Psoas muscle (tissue), 8 donors: ENCODE data around the gene MAGI2. TPM values are rescaled to one million over a fixed set of nuclear protein-coding genes. Genes with fewer than 3 reads are reported as not detected.
A peak's percentile ranks its signal among the peaks of the same experiment; 100 is the strongest.

Experiments used
- ATAC-seq, 4 donors: fragments of 200-7000 bp; cut with Tn5 transposase; one replicate each; pipeline ENCODE4 v1.9.1; 2020; ENCODE audit warnings: moderate library complexity in 3 of 4, mild to moderate bottlenecking in 2 of 4
- DNase-seq, 2 donors: peaks; one replicate each; pipeline ENCODE4 v3.0.0-alpha.2; 2020
- H3K27ac ChIP-seq: fragments of 200-600 bp; one replicate; pipeline ENCODE4 v1.8.0; 2022
- H3K27me3 ChIP-seq, 3 donors: fragments of 200-600 bp in 1 of 3; one replicate each; pipeline versions ENCODE4 v1.6.1 to v1.8.0; 2013 to 2022; ENCODE audit warnings: low read length in 2 of 3, mild to moderate bottlenecking in 2 of 3, moderate library complexity in 1 of 3; ENCODE audit not compliant: insufficient read depth in 3 of 3
- H3K36me3 ChIP-seq, 2 donors: fragments of 200-600 bp in 1 of 2; one replicate each; pipeline versions ENCODE4 v1.6.1 to v1.8.0; 2013 to 2022; ENCODE audit warnings: low read depth in 1 of 2, mild to moderate bottlenecking in 1 of 2, moderate library complexity in 1 of 2; ENCODE audit not compliant: insufficient read depth in 1 of 2
- H3K4me1 ChIP-seq: fragments of 200-600 bp; one replicate; pipeline ENCODE4 v1.8.0; 2022
- H3K4me3 ChIP-seq: fragments of 200-600 bp; one replicate; pipeline ENCODE4 v1.8.0; 2022; ENCODE audit warnings: mild to moderate bottlenecking
- H3K9me3 ChIP-seq: fragments of 200-600 bp; one replicate; pipeline ENCODE4 v1.8.0; 2022
- WGBS, 3 donors: extraction: QIAGEN DNeasy Blood & Tissue Kit; methylation state at CpG; one replicate each; pipeline versions ENCODE4 v1.1.6 to v1.1.7; 2013; 5-methylcytosine and 5-hydroxymethylcytosine counted together
- intact Hi-C, 2 donors: fragments of 100-400 bp; cut with DNase I; formaldehyde crosslinking; loops; one replicate each; pipeline versions ENCODE4 v1.11.0 to v1.14.2; 2022
- polyA plus RNA-seq, 3 donors: library from polyadenylated mRNA; stranded (reverse); fragments of 200-250 nt; gene quantifications; one replicate each; pipeline ENCODE4 v1.2.3, GENCODE V29; 2013
- total RNA-seq, 4 donors: library from RNA; stranded (reverse); fragmentation: NEBNext Ultra II Directional in 2 of 4; extraction: Animal tissue kit (Norgen Biotek cat#: 25700) in 2 of 4; gene quantifications; one replicate each; pipeline versions ENCODE4 v1.2.1 to v1.2.4, GENCODE V29; 2021 to 2023
- TF ChIP-seq, protein P1 (sequence below): fragments of 200-600 bp; IDR thresholded peaks from one replicate; pipeline ENCODE4 v1.8.0; 2022; ENCODE audit warnings: antibody characterized with exemption
- donor health status: healthy with polysubstance abuse.
- donor health status: DM: no; HTN: no; CAD: no; lungs with moderate emphysema.
- donor health status: Bipolar disorder and iron deficiency.
- donor health status: healthy.
- donor health status: DM: yes; HTN: yes; CAD: no.
- donor health status: DM: no; HTN: no; CAD: no.
- donor health status: DM: no; HTN: no; CAD: no.
- donor health status: DM: yes; HTN: yes; CAD: no.

The MAGI2 gene
- total and polyA plus RNA-seq, 7 donors, result 0.46 to 2.5 (median 1.4) TPM

DNA sequence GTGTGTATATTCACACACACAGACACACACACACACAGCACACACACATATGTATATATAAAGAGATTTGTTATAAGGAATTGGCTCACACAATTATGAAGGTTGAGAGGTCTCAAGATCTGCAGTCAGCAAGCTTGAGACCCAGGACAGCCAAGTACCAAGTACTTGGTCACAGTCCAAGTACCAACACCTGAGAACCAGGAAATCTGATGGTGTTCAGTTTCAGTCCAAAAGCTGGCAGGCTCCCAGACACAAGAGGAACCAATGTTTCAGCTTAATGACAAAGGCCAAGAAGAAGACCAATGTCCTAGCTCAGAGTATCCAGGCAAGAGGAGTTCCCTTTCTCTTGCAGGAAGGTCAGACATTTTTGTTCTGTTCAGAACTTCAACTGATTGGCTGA, 780.2 kb downstream of the MAGI2 start:
- TF ChIP-seq, protein P1, sequence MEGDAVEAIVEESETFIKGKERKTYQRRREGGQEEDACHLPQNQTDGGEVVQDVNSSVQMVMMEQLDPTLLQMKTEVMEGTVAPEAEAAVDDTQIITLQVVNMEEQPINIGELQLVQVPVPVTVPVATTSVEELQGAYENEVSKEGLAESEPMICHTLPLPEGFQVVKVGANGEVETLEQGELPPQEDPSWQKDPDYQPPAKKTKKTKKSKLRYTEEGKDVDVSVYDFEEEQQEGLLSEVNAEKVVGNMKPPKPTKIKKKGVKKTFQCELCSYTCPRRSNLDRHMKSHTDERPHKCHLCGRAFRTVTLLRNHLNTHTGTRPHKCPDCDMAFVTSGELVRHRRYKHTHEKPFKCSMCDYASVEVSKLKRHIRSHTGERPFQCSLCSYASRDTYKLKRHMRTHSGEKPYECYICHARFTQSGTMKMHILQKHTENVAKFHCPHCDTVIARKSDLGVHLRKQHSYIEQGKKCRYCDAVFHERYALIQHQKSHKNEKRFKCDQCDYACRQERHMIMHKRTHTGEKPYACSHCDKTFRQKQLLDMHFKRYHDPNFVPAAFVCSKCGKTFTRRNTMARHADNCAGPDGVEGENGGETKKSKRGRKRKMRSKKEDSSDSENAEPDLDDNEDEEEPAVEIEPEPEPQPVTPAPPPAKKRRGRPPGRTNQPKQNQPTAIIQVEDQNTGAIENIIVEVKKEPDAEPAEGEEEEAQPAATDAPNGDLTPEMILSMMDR, result no peak

DNA sequence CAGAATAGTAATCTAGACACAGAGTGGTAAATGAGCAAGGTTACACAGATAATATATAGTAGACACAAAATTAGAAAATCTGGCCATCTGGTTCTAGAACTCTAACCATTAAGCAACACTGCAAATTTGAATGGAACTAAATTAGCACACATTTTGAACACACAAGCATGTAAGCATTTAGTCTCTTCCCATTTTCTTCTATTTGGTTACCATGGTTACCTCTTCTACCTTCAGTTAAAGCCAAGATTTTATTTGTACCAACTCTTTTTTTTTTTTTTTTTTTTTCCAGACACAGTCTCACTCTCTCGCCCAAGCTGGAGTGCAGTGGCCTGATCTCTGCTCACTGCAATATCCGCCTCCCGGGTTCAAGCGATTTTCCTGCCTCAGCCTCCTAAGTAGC, 790.5 kb downstream of the MAGI2 start:
- H3K9me3 ChIP-seq, result peaks cover 3% of the 10 kb centered on the region
- intact Hi-C loops, result no loop called here
- H3K36me3 ChIP-seq, result no peaks in the 10 kb centered on the region
- no peak overlapping the region for H3K4me3 ChIP-seq
- 91 to 94% (median 92%) methylated on average over 4 of the region's 4 CpGs for WGBS, 3 donors
- no peaks in the 10 kb centered on the region for H3K27me3 ChIP-seq
- ATAC-seq (no peak), DNase-seq (no peak)
- TF ChIP-seq, protein P1, result no peak
- H3K4me1 ChIP-seq, result no peaks in the 10 kb centered on the region
- H3K27ac ChIP-seq, result no peak overlapping the region

More for the DNA sequence above, 780.2 kb downstream of the MAGI2 start:
- intact Hi-C loops, result no loop called here
- H3K9me3 ChIP-seq, result no peaks in the 10 kb centered on the region
- no peaks in the 10 kb centered on the region for H3K27me3 ChIP-seq
- no peaks in the 10 kb centered on the region for H3K36me3 ChIP-seq
- ATAC-seq, result peak in 3 of 4 donors; percentile 23 to 41 (median 40)
- H3K27ac ChIP-seq, result no peak overlapping the region
- no peak overlapping the region for H3K4me3 ChIP-seq
- H3K4me1 ChIP-seq, result peaks cover 7% of the 10 kb centered on the region
- no peak for DNase-seq

DNA sequence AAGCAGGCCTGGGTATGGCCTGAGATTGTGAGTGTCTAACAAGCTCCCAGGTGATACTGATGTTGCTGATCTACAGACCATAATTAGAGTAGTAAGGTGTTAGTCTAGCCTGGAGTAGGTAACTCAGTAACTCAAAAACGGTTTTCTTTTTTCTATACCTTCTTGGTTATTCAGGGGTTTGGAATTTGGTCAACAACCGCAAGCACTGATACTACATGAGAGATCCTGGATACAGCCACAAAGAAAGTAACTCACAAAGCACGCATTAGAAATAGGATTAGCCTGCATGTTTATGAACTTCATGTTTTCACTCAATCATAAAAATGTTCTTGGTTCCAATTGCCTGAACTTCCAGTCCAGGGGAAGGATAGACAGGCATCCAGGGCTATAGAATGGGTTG, 803.5 kb downstream of the MAGI2 start:
- ATAC-seq, result no peak
- no peak overlapping the region for H3K27ac ChIP-seq
- TF ChIP-seq, protein P1, result no peak

DNA sequence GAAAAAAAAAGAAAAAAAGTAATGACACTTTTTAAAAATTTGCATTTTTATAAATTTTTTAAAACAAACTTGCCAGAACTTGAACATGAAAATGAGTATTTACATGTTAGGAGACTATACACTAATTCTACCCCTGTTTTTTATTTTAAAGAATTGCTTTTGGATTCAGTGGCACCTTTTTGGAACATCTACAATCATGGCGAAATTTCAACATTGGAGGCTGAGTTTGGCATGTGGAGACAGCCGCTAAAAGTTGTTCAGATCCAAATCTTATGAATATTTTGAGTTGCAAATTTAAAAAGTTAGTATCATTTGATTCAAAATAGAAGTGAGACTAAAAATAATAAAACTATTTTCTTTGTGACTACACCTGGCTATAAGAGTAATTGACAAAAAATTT, 804.2 kb downstream of the MAGI2 start:
- intact Hi-C loops, result no loop called here
- no peaks in the 10 kb centered on the region for H3K36me3 ChIP-seq
- TF ChIP-seq, protein P1, result no peak
- no peak overlapping the region for H3K4me3 ChIP-seq
- no peak overlapping the region for H3K27ac ChIP-seq
- DNase-seq, result no peak
- H3K4me1 ChIP-seq, result no peaks in the 10 kb centered on the region
- 81 to 85% (median 83%) methylated on average over 2 of the region's 2 CpGs for WGBS, 3 donors
- ATAC-seq, result no peak
- no peaks in the 10 kb centered on the region for H3K27me3 ChIP-seq
- no peaks in the 10 kb centered on the region for H3K9me3 ChIP-seq

More for the DNA sequence above, 803.5 kb downstream of the MAGI2 start:
- Histone ChIP-seq H3K36me3 (no peaks in the 10 kb centered on the region), H3K27me3 (no peaks in the 10 kb centered on the region), H3K9me3 (no peaks in the 10 kb centered on the region), H3K4me3 (no peak overlapping the region), H3K4me1 (no peaks in the 10 kb centered on the region)
- DNase-seq, result no peak
- 86 to 87% (median 86%) methylated on average over 3 of the region's 3 CpGs for WGBS, 3 donors
- intact Hi-C loops, result no loop called here

DNA sequence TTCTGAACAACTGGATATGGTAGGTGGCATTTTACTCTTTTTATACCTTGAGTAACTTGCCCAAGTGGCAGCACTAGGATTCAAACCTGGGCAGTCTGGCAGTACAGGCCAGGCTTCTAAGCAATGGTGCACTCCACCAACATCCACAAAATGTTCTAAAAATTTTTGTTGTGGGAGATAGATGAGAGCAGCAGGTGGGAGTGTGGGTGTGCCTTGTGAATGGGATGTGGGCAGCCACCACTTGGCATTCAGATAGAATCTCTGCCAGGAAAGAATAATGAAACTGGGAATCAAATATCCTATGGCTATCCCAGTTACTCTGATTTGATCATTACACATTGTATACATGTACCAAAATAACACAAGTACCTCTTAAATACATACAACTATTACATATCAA, 810.7 kb downstream of the MAGI2 start:
- Histone ChIP-seq H3K27me3 (no peaks in the 10 kb centered on the region), H3K27ac (no peak overlapping the region), H3K36me3 (no peaks in the 10 kb centered on the region), H3K9me3 (no peaks in the 10 kb centered on the region), H3K4me3 (no peak overlapping the region), H3K4me1 (no peaks in the 10 kb centered on the region)
- DNase-seq, result no peak
- intact Hi-C loops, result no loop called here
- TF ChIP-seq, protein P1, result no peak
- ATAC-seq, result peak in 1 of 4 donors; percentile 13
